WTC11 (cell line): ENCODE results near the gene UBA1. TPM values are rescaled to one million over a fixed set of nuclear protein-coding genes. Genes with fewer than 3 reads are reported as not detected.

ENCODE experiments used
- ATAC-seq: fragments of 200-7000 bp; cut with Tn5 transposase; 2 replicates; pipeline ENCODE4 v1.10.0; 2021; ENCODE audit warnings: mild to moderate bottlenecking, moderate library complexity
- CTCF ChIA-PET: fragments of 300-600 bp; sonication (Branson Sonifier 250); formaldehyde crosslinking; loops from one replicate; lab custom pipeline; 2021; ENCODE audit warnings: antibody characterized with exemption; lab: Charles Lee
- POLR2A ChIA-PET: fragments of 350-600 bp; sonication (Branson Sonifier 250); formaldehyde crosslinking; loops from one replicate; lab custom pipeline; 2021; ENCODE audit warnings: antibody characterized with exemption; lab: Charles Lee
- DNase-seq: peaks from one replicate; pipeline ENCODE4 v3.0.0; 2021; ENCODE audit warnings: low spot score
- H3K27ac Mint-ChIP-seq: 2 replicates; pipeline ENCODE4 v1.8.0; 2021; ENCODE audit warnings: mixed read lengths
- H3K27me3 Mint-ChIP-seq: 2 replicates; pipeline ENCODE4 v1.8.0; 2021; ENCODE audit warnings: low read depth, mild to moderate bottlenecking, moderate library complexity, mixed read lengths
- H3K36me3 Mint-ChIP-seq: 2 replicates; pipeline ENCODE4 v1.8.0; 2021; ENCODE audit warnings: mixed read lengths
- H3K4me1 Mint-ChIP-seq: 2 replicates; pipeline ENCODE4 v1.8.0; 2022; ENCODE audit warnings: mixed read lengths
- H3K4me3 Mint-ChIP-seq: 2 replicates; pipeline ENCODE4 v1.8.0; 2021; ENCODE audit warnings: mild to moderate bottlenecking, moderate library complexity, mixed read lengths
- H3K9me3 Mint-ChIP-seq: 2 replicates; pipeline ENCODE4 v1.8.0; 2021; ENCODE audit warnings: mixed read lengths
- CBFB ChIP-seq: sonication (generic); formaldehyde crosslinking; IDR thresholded peaks from 2 replicates; pipeline ENCODE4 v1.8.1; 2022; ENCODE audit warnings: mild to moderate bottlenecking, low read depth, missing genetic modification reagents
- EMX1 ChIP-seq: fragments of 250-450 bp; sonication (Bioruptor Pico); IDR thresholded peaks from 2 replicates; pipeline ENCODE4 v1.8.0; 2021; ENCODE audit warnings: mild to moderate bottlenecking
- FOXJ3 ChIP-seq: sonication (generic); formaldehyde crosslinking; IDR thresholded peaks from 2 replicates; pipeline ENCODE4 v1.9.0; 2021; ENCODE audit warnings: missing genetic modification reagents, mild to moderate bottlenecking, borderline replicate concordance
- GABPB1 ChIP-seq: sonication (generic); formaldehyde crosslinking; IDR thresholded peaks from 2 replicates; pipeline ENCODE4 v1.8.1; 2023; ENCODE audit warnings: mild to moderate bottlenecking, missing genetic modification reagents
- GRHL2 ChIP-seq: fragments of 250-450 bp; sonication (Bioruptor Pico); IDR thresholded peaks from 2 replicates; pipeline ENCODE4 v1.8.0; 2022; ENCODE audit warnings: mild to moderate bottlenecking, moderate library complexity; ENCODE audit not compliant: insufficient replicate concordance, severe bottlenecking
- HMGA2 ChIP-seq: fragments of 250-450 bp; sonication (Bioruptor Pico); IDR thresholded peaks from 2 replicates; pipeline ENCODE4 v1.4.0; 2021; ENCODE audit warnings: mild to moderate bottlenecking, moderate library complexity
- JAZF1 ChIP-seq: fragments of 250-450 bp; sonication (Bioruptor Pico); IDR thresholded peaks from 2 replicates; pipeline ENCODE4 v1.9.0; 2021; ENCODE audit warnings: moderate library complexity, mild to moderate bottlenecking, inconsistent platforms
- MXD4 ChIP-seq: fragments of 250-450 bp; sonication (Bioruptor Pico); IDR thresholded peaks from 2 replicates; pipeline ENCODE4 v1.8.0; 2021; ENCODE audit warnings: mild to moderate bottlenecking, moderate library complexity, borderline replicate concordance
- NFATC4 ChIP-seq: fragments of 250-450 bp; sonication (Bioruptor Pico); IDR thresholded peaks from 2 replicates; pipeline ENCODE4 v1.9.0; 2021; ENCODE audit warnings: mild to moderate bottlenecking
- NFE2L1 ChIP-seq: sonication (generic); formaldehyde crosslinking; IDR thresholded peaks from 2 replicates; pipeline ENCODE4 v1.8.1; 2023; ENCODE audit warnings: missing genetic modification reagents
- NR3C1 ChIP-seq: sonication (generic); formaldehyde crosslinking; conservative IDR thresholded peaks from 2 replicates; pipeline ENCODE4 v1.8.1; 2023; ENCODE audit warnings: low read depth, mild to moderate bottlenecking, missing genetic modification reagents
- PRRX2 ChIP-seq: fragments of 250-450 bp; sonication (Bioruptor Pico); IDR thresholded peaks from 2 replicates; pipeline ENCODE4 v1.8.0; 2021; ENCODE audit warnings: mild to moderate bottlenecking
- ZNF396 ChIP-seq: fragments of 250-450 bp; sonication (Bioruptor Pico); IDR thresholded peaks from 2 replicates; pipeline ENCODE4 v1.8.0; 2021; ENCODE audit warnings: mild to moderate bottlenecking, moderate library complexity, borderline replicate concordance
- ZNF423 ChIP-seq: fragments of 250-450 bp; sonication (Bioruptor Pico); IDR thresholded peaks from 2 replicates; pipeline ENCODE4 v2.1.2; 2022; ENCODE audit warnings: mild to moderate bottlenecking, moderate library complexity
- total RNA-seq: library from RNA; stranded (reverse); gene quantifications from 3 replicates; pipeline ENCODE4 v1.2.3, GENCODE V29; 2021
- TF ChIP-seq, protein P1 (sequence below): sonication (generic); formaldehyde crosslinking; IDR thresholded peaks from 2 replicates; pipeline ENCODE4 v1.8.1; 2022; ENCODE audit warnings: low read depth, missing genetic modification reagents, borderline replicate concordance
- TF ChIP-seq, protein P2 (sequence below): sonication (generic); formaldehyde crosslinking; IDR thresholded peaks from 2 replicates; pipeline ENCODE4 v1.8.0; 2023; ENCODE audit warnings: mild to moderate bottlenecking, missing genetic modification reagents
- TF ChIP-seq, protein P3 (sequence below): sonication (generic); formaldehyde crosslinking; IDR thresholded peaks from 2 replicates; pipeline ENCODE4 v1.8.1; 2023; ENCODE audit warnings: mild to moderate bottlenecking, missing genetic modification reagents, moderate library complexity
- TF ChIP-seq, protein P4 (sequence below): sonication (generic); formaldehyde crosslinking; IDR thresholded peaks from 2 replicates; pipeline ENCODE4 v1.8.1; 2022; ENCODE audit warnings: mild to moderate bottlenecking, moderate library complexity, missing genetic modification reagents
- TF ChIP-seq, protein P5 (sequence below): fragments of 250-450 bp; sonication (Bioruptor Pico); IDR thresholded peaks from 2 replicates; pipeline ENCODE4 v1.9.0; 2021; ENCODE audit warnings: moderate library complexity, mild to moderate bottlenecking, inconsistent platforms, borderline replicate concordance
- TF ChIP-seq, protein P6 (sequence below): sonication (generic); formaldehyde crosslinking; IDR thresholded peaks from 2 replicates; pipeline ENCODE4 v1.8.0; 2022; ENCODE audit warnings: mild to moderate bottlenecking, missing genetic modification reagents
- TF ChIP-seq, protein P7 (sequence below): sonication (generic); formaldehyde crosslinking; conservative IDR thresholded peaks from 2 replicates; pipeline ENCODE4 v1.8.1; 2022; ENCODE audit warnings: mild to moderate bottlenecking, missing genetic modification reagents
- TF ChIP-seq, protein P8 (sequence below): fragments of 250-450 bp; sonication (Bioruptor Pico); IDR thresholded peaks from 2 replicates; pipeline ENCODE4 v1.8.0; 2021; ENCODE audit warnings: mild to moderate bottlenecking

Gene UBA1
- total RNA-seq, 1 experiment from 2014 or later: 379 TPM

DNA sequence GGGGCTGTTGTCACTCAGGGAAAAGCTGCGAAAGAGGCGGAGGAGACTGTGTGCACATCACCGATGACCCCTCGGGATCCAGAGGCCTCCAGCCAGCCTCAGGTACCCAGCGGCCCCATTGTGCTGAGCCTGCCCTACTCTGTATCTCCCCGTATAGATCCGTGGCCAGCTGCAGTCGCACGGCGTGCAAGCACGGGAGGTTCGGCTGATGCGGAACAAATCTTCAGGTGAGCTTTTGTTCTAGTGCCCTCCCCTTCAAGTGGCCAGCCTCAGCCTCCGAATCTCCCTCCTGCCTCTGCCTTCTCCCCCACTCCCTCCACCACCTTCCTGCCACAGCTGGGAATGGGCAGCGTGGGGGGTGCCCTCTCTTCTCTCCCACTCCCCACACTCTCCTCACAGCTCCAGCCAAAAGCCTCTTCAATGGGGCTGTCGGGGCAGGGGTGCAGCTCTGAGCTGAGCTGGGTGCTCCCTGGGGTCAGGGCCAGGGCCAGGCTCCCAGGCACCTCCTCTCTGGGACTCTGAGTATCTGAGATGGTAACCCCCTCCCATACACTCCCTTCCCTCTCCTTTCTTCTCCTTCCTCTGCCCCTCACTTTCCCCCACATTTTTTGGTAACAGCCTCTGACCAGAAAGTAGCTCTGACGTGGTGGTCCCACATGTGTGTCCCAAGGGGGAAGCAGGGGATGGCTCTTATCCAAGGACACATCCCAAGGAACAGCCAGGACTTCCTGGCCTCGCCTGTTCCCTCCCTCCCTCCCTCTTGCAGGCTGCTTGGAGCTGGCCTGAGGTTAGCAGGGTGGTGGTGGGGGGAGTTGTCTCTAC is 20.4 kb upstream of the UBA1 start:
- ATAC-seq: no peak
- H3K4me3 Mint-ChIP-seq: no peak overlapping the region
- no peaks in the 10 kb centered on the region for H3K4me1 Mint-ChIP-seq
- no peak overlapping the region for H3K27ac Mint-ChIP-seq
- no peaks in the 10 kb centered on the region for H3K27me3 Mint-ChIP-seq
- CTCF ChIA-PET: interaction anchor here (1.1 kb wide), 1 partner anchor 28 kb away, joined by 3 read pairs; the partner anchor contains the start of genes NDUFB11 and RBM10
- no peaks in the 10 kb centered on the region for H3K9me3 Mint-ChIP-seq
- DNase-seq: no peak
- peaks cover 17% of the 10 kb centered on the region for H3K36me3 Mint-ChIP-seq
- TF ChIP-seq NFATC4 (CRISPR knock-in tag) (no peak), GABPB1 (no peak), EMX1 (CRISPR knock-in tag) (no peak)
- TF ChIP-seq, protein P1, sequence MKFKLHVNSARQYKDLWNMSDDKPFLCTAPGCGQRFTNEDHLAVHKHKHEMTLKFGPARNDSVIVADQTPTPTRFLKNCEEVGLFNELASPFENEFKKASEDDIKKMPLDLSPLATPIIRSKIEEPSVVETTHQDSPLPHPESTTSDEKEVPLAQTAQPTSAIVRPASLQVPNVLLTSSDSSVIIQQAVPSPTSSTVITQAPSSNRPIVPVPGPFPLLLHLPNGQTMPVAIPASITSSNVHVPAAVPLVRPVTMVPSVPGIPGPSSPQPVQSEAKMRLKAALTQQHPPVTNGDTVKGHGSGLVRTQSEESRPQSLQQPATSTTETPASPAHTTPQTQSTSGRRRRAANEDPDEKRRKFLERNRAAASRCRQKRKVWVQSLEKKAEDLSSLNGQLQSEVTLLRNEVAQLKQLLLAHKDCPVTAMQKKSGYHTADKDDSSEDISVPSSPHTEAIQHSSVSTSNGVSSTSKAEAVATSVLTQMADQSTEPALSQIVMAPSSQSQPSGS: no peak
- TF ChIP-seq, protein P2, sequence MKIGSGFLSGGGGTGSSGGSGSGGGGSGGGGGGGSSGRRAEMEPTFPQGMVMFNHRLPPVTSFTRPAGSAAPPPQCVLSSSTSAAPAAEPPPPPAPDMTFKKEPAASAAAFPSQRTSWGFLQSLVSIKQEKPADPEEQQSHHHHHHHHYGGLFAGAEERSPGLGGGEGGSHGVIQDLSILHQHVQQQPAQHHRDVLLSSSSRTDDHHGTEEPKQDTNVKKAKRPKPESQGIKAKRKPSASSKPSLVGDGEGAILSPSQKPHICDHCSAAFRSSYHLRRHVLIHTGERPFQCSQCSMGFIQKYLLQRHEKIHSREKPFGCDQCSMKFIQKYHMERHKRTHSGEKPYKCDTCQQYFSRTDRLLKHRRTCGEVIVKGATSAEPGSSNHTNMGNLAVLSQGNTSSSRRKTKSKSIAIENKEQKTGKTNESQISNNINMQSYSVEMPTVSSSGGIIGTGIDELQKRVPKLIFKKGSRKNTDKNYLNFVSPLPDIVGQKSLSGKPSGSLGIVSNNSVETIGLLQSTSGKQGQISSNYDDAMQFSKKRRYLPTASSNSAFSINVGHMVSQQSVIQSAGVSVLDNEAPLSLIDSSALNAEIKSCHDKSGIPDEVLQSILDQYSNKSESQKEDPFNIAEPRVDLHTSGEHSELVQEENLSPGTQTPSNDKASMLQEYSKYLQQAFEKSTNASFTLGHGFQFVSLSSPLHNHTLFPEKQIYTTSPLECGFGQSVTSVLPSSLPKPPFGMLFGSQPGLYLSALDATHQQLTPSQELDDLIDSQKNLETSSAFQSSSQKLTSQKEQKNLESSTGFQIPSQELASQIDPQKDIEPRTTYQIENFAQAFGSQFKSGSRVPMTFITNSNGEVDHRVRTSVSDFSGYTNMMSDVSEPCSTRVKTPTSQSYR: no peak
- TF ChIP-seq, protein P3, sequence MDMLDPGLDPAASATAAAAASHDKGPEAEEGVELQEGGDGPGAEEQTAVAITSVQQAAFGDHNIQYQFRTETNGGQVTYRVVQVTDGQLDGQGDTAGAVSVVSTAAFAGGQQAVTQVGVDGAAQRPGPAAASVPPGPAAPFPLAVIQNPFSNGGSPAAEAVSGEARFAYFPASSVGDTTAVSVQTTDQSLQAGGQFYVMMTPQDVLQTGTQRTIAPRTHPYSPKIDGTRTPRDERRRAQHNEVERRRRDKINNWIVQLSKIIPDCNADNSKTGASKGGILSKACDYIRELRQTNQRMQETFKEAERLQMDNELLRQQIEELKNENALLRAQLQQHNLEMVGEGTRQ (CRISPR knock-in tag): no peak
- TF ChIP-seq, protein P4, sequence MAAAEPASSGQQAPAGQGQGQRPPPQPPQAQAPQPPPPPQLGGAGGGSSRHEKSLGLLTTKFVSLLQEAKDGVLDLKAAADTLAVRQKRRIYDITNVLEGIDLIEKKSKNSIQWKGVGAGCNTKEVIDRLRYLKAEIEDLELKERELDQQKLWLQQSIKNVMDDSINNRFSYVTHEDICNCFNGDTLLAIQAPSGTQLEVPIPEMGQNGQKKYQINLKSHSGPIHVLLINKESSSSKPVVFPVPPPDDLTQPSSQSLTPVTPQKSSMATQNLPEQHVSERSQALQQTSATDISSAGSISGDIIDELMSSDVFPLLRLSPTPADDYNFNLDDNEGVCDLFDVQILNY: no peak
- TF ChIP-seq, all 79 proteins: peak for 0
- POLR2A ChIA-PET: no interaction called here

DNA sequence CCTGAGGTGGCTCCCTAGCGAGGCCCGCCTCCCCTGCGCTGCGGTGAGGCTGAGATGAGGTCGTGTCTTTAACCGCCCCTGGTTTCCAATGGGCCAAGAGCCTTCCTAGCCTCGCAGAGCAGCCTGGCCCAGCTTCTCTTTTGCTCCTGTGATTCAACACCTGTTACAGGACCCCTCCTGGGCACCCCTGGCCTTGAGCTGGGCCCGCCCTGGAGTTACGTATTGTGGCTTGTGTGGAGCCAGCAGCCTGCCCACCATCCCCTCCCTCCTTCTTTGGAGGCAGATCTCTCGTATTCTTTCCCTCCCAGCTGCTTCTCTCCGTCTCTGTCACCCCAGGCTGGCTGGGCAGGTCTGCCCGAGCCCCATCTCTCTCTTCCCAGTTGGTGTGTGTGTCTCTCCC is 19.3 kb upstream of the UBA1 start:
- no peaks in the 10 kb centered on the region for H3K9me3 Mint-ChIP-seq
- POLR2A ChIA-PET: no interaction called here
- H3K36me3 Mint-ChIP-seq: peaks cover 22% of the 10 kb centered on the region
- no peak for ATAC-seq
- no peak overlapping the region for H3K4me3 Mint-ChIP-seq
- no peak overlapping the region for H3K27ac Mint-ChIP-seq
- DNase-seq: no peak
- no peaks in the 10 kb centered on the region for H3K4me1 Mint-ChIP-seq
- H3K27me3 Mint-ChIP-seq: no peaks in the 10 kb centered on the region
- CTCF ChIA-PET: no interaction called here
- TF ChIP-seq FOXJ3 (CRISPR knock-in tag): no peak
- TF ChIP-seq, protein P5, sequence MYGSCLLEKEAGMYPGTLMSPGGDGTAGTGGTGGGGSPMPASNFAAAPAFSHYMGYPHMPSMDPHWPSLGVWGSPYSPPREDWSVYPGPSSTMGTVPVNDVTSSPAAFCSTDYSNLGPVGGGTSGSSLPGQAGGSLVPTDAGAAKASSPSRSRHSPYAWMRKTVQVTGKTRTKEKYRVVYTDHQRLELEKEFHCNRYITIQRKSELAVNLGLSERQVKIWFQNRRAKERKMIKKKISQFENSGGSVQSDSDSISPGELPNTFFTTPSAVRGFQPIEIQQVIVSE (CRISPR knock-in tag): no peak
- no peak for TF ChIP-seq ZNF396
- TF ChIP-seq, protein P6, sequence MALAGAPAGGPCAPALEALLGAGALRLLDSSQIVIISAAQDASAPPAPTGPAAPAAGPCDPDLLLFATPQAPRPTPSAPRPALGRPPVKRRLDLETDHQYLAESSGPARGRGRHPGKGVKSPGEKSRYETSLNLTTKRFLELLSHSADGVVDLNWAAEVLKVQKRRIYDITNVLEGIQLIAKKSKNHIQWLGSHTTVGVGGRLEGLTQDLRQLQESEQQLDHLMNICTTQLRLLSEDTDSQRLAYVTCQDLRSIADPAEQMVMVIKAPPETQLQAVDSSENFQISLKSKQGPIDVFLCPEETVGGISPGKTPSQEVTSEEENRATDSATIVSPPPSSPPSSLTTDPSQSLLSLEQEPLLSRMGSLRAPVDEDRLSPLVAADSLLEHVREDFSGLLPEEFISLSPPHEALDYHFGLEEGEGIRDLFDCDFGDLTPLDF (CRISPR knock-in tag): no peak
- no peak for TF ChIP-seq JAZF1 (CRISPR knock-in tag)
- TF ChIP-seq PRRX2: no peak
- TF ChIP-seq, protein P7, sequence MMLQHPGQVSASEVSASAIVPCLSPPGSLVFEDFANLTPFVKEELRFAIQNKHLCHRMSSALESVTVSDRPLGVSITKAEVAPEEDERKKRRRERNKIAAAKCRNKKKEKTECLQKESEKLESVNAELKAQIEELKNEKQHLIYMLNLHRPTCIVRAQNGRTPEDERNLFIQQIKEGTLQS: no peak
- no peak for TF ChIP-seq HMGA2
- no peak for TF ChIP-seq ZNF423 (CRISPR knock-in tag)
- no peak for TF ChIP-seq NR3C1
- no peak for TF ChIP-seq MXD4
- TF ChIP-seq CBFB: no peak
- TF ChIP-seq GRHL2 (CRISPR knock-in tag): no peak
- TF ChIP-seq, protein P8, sequence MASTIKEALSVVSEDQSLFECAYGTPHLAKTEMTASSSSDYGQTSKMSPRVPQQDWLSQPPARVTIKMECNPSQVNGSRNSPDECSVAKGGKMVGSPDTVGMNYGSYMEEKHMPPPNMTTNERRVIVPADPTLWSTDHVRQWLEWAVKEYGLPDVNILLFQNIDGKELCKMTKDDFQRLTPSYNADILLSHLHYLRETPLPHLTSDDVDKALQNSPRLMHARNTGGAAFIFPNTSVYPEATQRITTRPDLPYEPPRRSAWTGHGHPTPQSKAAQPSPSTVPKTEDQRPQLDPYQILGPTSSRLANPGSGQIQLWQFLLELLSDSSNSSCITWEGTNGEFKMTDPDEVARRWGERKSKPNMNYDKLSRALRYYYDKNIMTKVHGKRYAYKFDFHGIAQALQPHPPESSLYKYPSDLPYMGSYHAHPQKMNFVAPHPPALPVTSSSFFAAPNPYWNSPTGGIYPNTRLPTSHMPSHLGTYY (CRISPR knock-in tag): no peak
- TF ChIP-seq EMX1 (CRISPR knock-in tag): no peak
- no peak for TF ChIP-seq NFE2L1 (CRISPR knock-in tag)
